Thyroid gland (tissue), 4 donors: ENCODE measurements around the gene CD3G. TPM values are rescaled to one million over a fixed set of nuclear protein-coding genes. Genes with fewer than 3 reads are reported as not detected.
"Not testable (repeated sequence)": the region's sequence is repeated elsewhere in the genome, so short reads cannot be mapped to it uniquely, and the experiment has no call there.

ENCODE experiments used
- DNase-seq, 2 donors: peaks; one replicate each; pipeline ENCODE4 v3.0.0-alpha.2; 2019
- H3K27ac ChIP-seq, 3 donors: fragments of 200-600 bp; sonication (generic); 1 replicate in 2 of 3; 2 replicates in 1 of 3; pipeline ENCODE4 v1.5.1; 2016 to 2019; ENCODE audit warnings: mild to moderate bottlenecking in 1 of 3, moderate library complexity in 1 of 3
- H3K27me3 ChIP-seq: fragments of 200-600 bp; sonication (generic); one replicate; pipeline ENCODE4 v1.5.1; 2019
- H3K36me3 ChIP-seq, 2 donors: fragments of 200-600 bp; sonication (generic); one replicate each; pipeline ENCODE4 v1.5.1; 2016 to 2019
- H3K4me1 ChIP-seq, 2 donors: fragments of 200-600 bp; sonication (generic); one replicate each; pipeline ENCODE4 v1.5.1; 2017 to 2019
- H3K4me3 ChIP-seq, 3 donors: fragments of 200-600 bp; sonication (generic); replicated peaks in 1 of 3; 1 replicate in 2 of 3; 2 replicates in 1 of 3; pipeline ENCODE4 v1.5.1; 2016; ENCODE audit warnings: mild to moderate bottlenecking in 1 of 3
- H3K9me3 ChIP-seq: fragments of 200-600 bp; sonication (generic); one replicate; pipeline ENCODE4 v1.5.1; 2017
- POLR2A ChIP-seq, 2 donors: fragments of 450-650 bp; IDR thresholded peaks; one replicate each; pipeline ENCODE4 v1.6.1; 2017; ENCODE audit warnings: antibody characterized with exemption in 2 of 2, mild to moderate bottlenecking in 2 of 2, moderate library complexity in 1 of 2
- WGBS, 2 donors: methylation state at CpG; one replicate each; pipeline ENCODE4 v1.1.5; 2017; 5-methylcytosine and 5-hydroxymethylcytosine counted together
- intact Hi-C: fragments of 100-400 bp; cut with DNase I; formaldehyde crosslinking; loops from one replicate; pipeline ENCODE4 v1.15.1; 2023
- small RNA-seq: library from RNA; depleted of rRNA; stranded (forward); fragments of <200 nt; gene quantifications from one replicate; pipeline ENCODE3, GENCODE V24; 2016
- total RNA-seq, 4 donors: library from RNA; depleted of rRNA; stranded (reverse); fragments of >200 nt; gene quantifications; one replicate each; pipeline ENCODE4 v1.2.3, GENCODE V29; 2016
- TF ChIP-seq, protein P1 (sequence below), 6 experiments: fragments of 200-600 bp in 3 of 6; fragments of 450-650 bp in 3 of 6; sonication (generic) in 3 of 6; IDR thresholded peaks; one replicate each; pipeline ENCODE4 v1.5.1; 2016 to 2019; ENCODE audit warnings: antibody characterized with exemption in 6 of 6, mild to moderate bottlenecking in 2 of 6, inconsistent platforms in 1 of 6, moderate library complexity in 1 of 6

CD3G gene
- total RNA-seq, 4 donors from 2014 or later = 1.2 to 4.3 (median 1.9) TPM

DNA sequence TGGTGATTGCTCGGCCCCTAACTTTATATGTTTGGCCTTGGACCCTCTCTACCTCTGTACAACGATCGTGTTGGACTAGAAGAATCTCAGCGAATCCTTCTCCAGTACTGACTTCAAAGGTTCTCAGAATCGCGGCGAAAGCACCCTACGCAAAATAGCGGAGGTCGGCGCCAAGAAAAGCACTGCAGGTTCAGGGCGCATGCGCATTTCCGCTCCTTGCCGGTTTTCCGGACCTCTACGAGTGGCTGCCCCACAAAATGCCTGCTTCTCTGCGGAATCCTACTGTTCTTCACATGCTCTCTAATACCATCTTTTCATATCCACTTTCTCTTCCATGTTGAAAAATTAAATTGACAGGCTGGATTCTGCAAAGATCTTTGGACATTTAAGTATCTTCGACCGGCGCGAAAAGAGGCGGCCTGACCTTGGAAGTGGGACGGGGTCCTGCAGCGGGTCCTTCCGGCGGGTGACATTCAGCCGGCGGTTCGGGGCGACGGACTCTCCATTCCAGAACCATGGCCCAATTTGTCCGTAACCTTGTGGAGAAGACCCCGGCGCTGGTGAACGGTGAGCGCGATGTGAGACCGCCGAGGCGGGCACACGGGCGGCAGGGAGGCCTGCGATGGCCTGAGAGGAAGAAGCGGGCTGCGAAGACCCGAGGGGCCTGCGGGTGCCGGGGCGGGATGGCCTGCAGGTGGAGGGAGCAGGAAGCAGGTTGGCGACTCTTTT is 57.2 kb downstream of the CD3G start, which contains the start of gene ATP5MG:
ATP5MG (plus strand) TSS at position 456 of the 729 bp plus-strand sequence; CDS start at position 516, 60 bp downstream.
- Histone ChIP-seq H3K27me3 (no peaks in the 10 kb centered on the region), H3K4me1 (peaks cover 16 to 17% of the 10 kb centered on the region in 2 donors), H3K4me3 (peak within 1 kb of the TSS; percentile 59 to 90 (median 71)), H3K9me3 (no peaks in the 10 kb centered on the region), H3K36me3 (peaks cover 0 to 9% of the 10 kb centered on the region in 2 donors), H3K27ac (peak within 1 kb of the TSS; percentile 88 to 93 (median 90))
- TF ChIP-seq, protein P1, sequence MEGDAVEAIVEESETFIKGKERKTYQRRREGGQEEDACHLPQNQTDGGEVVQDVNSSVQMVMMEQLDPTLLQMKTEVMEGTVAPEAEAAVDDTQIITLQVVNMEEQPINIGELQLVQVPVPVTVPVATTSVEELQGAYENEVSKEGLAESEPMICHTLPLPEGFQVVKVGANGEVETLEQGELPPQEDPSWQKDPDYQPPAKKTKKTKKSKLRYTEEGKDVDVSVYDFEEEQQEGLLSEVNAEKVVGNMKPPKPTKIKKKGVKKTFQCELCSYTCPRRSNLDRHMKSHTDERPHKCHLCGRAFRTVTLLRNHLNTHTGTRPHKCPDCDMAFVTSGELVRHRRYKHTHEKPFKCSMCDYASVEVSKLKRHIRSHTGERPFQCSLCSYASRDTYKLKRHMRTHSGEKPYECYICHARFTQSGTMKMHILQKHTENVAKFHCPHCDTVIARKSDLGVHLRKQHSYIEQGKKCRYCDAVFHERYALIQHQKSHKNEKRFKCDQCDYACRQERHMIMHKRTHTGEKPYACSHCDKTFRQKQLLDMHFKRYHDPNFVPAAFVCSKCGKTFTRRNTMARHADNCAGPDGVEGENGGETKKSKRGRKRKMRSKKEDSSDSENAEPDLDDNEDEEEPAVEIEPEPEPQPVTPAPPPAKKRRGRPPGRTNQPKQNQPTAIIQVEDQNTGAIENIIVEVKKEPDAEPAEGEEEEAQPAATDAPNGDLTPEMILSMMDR (IDR thresholded peaks at IDR 0.05) = peak in 2 of 6 experiments; percentile 17 to 22
- peak in 1 of 2 donors; percentile 69 for TF ChIP-seq POLR2A (IDR thresholded peaks at IDR 0.05)
- peak; percentile 91 to 94 for DNase-seq
- intact Hi-C loops = loop anchor here (2.0 kb wide), 1 partner anchor 35 kb away; the partner anchor contains the start of gene KMT2A
- 0% methylated on average over 37 to 42 of the region's 51 CpGs for WGBS, 2 donors

- Histone ChIP-seq H3K27me3 (no peaks in the 10 kb centered on the region), H3K4me1 (peaks cover 17 to 18% of the 10 kb centered on the region in 2 donors), H3K9me3 (no peaks in the 10 kb centered on the region), H3K4me3 (peak overlapping the region; percentile 59 to 90 (median 71)), H3K36me3 (peaks cover 0 to 3% of the 10 kb centered on the region in 2 donors), H3K27ac (peak overlapping the region; percentile 88 to 93 (median 90))
- no peak for TF ChIP-seq POLR2A (IDR thresholded peaks at IDR 0.05)
- TF ChIP-seq, protein P1 (IDR thresholded peaks at IDR 0.05) = no peak
- 3 to 4% methylated on average over 22 of the region's 22 CpGs for WGBS, 2 donors
- DNase-seq = no peak
- intact Hi-C loops = loop anchor here (2.0 kb wide), 1 partner anchor 35 kb away; the partner anchor contains the start of gene KMT2A
These were observed 57.9 kb downstream of the CD3G start for GRCh38 chr11:118401880-118402590.

DNA sequence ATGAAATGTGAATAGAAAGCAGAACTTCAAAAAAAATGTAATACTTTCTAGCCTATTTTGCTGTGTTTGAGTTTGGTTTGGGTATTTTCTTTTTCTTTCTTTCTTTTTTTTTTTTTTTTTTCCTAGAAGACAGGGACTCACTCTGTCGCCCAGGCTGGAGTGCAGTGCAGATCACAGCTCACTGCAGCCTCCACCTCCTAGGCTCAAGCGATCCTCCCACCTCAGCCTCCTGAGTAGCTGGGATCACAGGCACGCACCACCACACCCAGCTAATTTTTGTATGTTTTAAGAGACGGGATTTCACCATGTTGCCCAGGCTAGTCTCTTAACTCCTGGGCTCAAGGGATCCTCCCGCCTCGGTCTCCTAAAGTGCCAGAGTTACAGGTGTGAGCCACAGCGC is 58.5 kb downstream of the CD3G start:
- 85 to 87% methylated on average over 7 of the region's 7 CpGs for WGBS, 2 donors
- H3K27me3 ChIP-seq, intact Hi-C loops, H3K36me3 ChIP-seq, DNase-seq, H3K9me3 ChIP-seq: not testable (repeated sequence)
- peak overlapping the region; percentile 7 to 71 (median 59) for H3K4me3 ChIP-seq
- H3K27ac ChIP-seq = peak overlapping the region in 1 of 3 donors; percentile 93
- peaks cover 17 to 19% of the 10 kb centered on the region in 2 donors for H3K4me1 ChIP-seq

Small RNAs within 50 kb of the gene (small RNA-seq; reads per million reads assigned to genes)
- gene AP001582.1 = not detected

Other genes starting within 250 kb of the CD3G start
- 10 to 100 TPM in 2 of 4 donors, 1 to 10 TPM in 2; 5.5 to 15.7 (median 10.5) TPM for gene SCN4B, start 191.5 kb upstream of the CD3G start, total RNA-seq
- gene SCN2B, start 167.7 kb upstream of the CD3G start, total RNA-seq = under 1 TPM; 0.13 to 0.83 (median 0.31) TPM
- 1 to 10 TPM; 2.2 to 3.1 (median 2.6) TPM for gene JAML, start 119.3 kb upstream of the CD3G start, total RNA-seq
- gene MPZL3, start 92.0 kb upstream of the CD3G start, total RNA-seq = 10 to 100 TPM in 3 of 4 donors, 1 to 10 TPM in 1; 6.9 to 15.3 (median 12.3) TPM
- 10 to 100 TPM; 40.3 to 92.7 (median 76.1) TPM for gene MPZL2, start 80.0 kb upstream of the CD3G start, total RNA-seq
- gene CD3E, start 39.6 kb upstream of the CD3G start, total RNA-seq = 1 to 10 TPM; 3.0 to 4.3 (median 3.3) TPM
- 1 to 10 TPM in 3 of 4 donors, not detected in 1; 2.0 to 2.3 (median 2.1) TPM for gene CD3D, start 1.6 kb upstream of the CD3G start, total RNA-seq
- gene UBE4A, start 15.3 kb downstream of the CD3G start, total RNA-seq = 10 to 100 TPM; 42.7 to 57.3 (median 48.2) TPM
- 100 to 1,000 TPM in 2 of 4 donors, 10 to 100 TPM in 2; 63.9 to 716 (median 170) TPM for gene ATP5MG, start 57.3 kb downstream of the CD3G start, total RNA-seq
- gene KMT2A, start 92.1 kb downstream of the CD3G start, total RNA-seq = 100 to 1,000 TPM in 2 of 4 donors, 10 to 100 TPM in 2; 74.5 to 175 (median 90.8) TPM
- 1 to 10 TPM in 1 of 4 donors, under 1 TPM in 1, not detected in 2; 0.78 to 4.9 TPM for gene TTC36, start 183.1 kb downstream of the CD3G start, total RNA-seq
- 10 to 100 TPM; 26.5 to 58.2 (median 52.0) TPM for gene TMEM25, start 186.8 kb downstream of the CD3G start, total RNA-seq
- 10 to 100 TPM; 35.5 to 91.1 (median 55.5) TPM for gene IFT46, start 221.6 kb downstream of the CD3G start, total RNA-seq
- gene ARCN1, start 228.1 kb downstream of the CD3G start, total RNA-seq = 100 to 1,000 TPM; 103 to 157 (median 112) TPM